ENCODE results near the gene ARHGAP28.
A peak's percentile ranks its signal among the peaks of the same experiment; 100 is the strongest.

Gene ARHGAP28

DNA sequence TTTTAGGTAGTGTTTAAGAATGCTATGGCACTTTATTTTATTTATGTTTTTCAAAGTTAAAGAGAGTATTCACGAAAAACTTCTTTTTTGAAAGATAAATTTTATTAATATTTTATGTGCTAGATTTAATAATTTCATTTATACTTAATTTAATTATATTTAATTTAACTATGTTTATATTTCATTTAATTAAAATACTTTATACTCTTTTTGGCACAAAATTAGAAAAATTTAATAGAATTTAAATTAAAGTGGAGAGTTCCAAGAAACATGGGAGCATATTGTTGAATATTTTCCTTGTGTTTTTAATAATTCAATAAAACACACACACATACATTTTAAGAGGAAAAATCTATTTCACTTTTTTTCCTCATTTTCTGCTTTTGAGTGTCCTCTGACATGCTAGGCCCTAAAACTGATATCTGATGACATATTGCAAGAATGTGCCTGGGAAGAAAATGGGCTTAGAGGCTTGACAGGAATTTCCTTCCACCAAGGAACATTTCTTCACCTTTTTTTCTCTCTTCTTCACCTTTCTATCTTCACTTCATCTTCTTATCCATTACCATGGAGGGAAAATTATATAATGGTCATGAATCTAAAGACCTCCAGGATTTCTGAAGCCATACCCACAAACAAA lies 15.4 kb downstream of the ARHGAP28 start:
- DNase-seq (ENCODE audit: extremely low read depth, low read depth) = no peak
- TF ChIP-seq, protein P1, sequence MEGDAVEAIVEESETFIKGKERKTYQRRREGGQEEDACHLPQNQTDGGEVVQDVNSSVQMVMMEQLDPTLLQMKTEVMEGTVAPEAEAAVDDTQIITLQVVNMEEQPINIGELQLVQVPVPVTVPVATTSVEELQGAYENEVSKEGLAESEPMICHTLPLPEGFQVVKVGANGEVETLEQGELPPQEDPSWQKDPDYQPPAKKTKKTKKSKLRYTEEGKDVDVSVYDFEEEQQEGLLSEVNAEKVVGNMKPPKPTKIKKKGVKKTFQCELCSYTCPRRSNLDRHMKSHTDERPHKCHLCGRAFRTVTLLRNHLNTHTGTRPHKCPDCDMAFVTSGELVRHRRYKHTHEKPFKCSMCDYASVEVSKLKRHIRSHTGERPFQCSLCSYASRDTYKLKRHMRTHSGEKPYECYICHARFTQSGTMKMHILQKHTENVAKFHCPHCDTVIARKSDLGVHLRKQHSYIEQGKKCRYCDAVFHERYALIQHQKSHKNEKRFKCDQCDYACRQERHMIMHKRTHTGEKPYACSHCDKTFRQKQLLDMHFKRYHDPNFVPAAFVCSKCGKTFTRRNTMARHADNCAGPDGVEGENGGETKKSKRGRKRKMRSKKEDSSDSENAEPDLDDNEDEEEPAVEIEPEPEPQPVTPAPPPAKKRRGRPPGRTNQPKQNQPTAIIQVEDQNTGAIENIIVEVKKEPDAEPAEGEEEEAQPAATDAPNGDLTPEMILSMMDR (IDR thresholded peaks at IDR 0.05; ENCODE audit: low read depth, low read length) = no peak

DNA sequence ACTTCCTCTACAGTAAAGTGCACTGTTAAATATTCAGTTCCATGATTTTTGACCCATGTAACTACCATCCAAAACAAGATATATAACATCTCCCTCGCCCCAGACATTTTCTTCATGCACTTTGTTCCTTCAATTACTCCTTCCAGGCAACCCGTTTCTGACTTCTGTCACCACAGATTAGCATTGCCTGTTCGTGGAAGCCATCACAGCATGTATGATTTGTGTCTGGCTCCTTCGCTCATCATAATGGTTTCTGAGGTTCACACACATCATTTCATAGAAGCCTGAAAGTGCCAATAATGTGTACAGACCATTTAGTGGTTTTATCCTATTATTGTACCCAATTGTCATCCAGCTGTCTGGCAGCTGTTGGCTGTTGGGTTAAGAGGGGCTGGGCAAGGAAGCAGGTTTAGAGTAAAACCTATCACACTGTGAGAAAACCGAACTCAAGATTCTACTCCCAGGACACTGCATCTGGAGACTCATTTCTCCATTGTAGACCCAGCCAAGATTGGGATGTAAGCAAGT lies 16.1 kb downstream of the ARHGAP28 start:
- no peak for DNase-seq (ENCODE audit: extremely low read depth, low read depth)
- TF ChIP-seq, protein P1 (IDR thresholded peaks at IDR 0.05; ENCODE audit: low read depth, low read length) = no peak

DNA sequence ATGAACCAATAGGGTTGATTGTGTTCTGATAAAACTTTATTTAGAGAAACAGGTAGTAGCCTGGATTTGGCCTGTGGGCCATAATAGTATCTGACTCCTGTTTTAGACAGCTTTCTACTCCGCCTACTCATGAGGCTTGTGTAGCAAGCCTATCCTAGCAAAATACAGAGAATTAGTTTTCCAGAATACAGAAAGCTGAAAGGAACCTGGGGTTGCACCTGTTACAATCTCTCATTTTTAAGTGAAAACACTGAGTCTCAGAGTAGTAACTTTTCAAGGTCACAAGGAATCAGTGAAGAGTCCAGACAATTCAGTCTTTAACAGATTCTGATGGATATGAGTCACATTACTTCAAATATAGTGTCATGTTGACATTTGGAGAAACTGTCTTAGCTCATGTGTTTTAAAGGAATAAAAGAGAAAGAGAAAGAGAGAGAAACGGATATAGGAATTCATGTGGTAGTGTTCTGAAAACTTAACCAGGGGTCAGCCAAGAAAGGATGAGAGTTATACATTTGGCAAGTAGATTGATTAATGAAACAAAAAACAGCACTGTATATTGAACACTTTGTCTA lies 17.0 kb downstream of the ARHGAP28 start:
- no peak for DNase-seq (ENCODE audit: extremely low read depth, low read depth)
- TF ChIP-seq, protein P1 (IDR thresholded peaks at IDR 0.05; ENCODE audit: low read depth, low read length) = no peak

DNA sequence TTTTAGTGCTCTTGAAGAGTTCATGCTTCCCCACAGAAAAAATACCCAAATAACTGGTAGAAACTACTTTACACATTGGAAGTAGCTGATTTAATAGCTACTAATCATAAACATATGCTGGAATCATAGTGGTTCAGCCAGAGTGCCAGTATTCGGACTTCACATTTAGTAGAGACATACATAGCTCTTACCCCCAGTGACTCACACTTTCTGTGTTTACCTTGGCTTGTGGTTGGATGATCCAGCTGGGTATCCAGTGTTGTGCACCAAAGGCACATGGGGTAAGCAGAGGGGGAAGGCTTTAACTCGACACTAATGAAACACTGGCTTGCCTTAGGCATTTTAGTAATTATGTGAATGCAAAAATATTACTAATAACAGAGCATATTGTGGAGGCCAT lies 18.1 kb downstream of the ARHGAP28 start:
- DNase-seq (ENCODE audit: extremely low read depth, low read depth) = peak; percentile 53
- TF ChIP-seq, protein P1 (IDR thresholded peaks at IDR 0.05; ENCODE audit: low read depth, low read length) = no peak

DNA sequence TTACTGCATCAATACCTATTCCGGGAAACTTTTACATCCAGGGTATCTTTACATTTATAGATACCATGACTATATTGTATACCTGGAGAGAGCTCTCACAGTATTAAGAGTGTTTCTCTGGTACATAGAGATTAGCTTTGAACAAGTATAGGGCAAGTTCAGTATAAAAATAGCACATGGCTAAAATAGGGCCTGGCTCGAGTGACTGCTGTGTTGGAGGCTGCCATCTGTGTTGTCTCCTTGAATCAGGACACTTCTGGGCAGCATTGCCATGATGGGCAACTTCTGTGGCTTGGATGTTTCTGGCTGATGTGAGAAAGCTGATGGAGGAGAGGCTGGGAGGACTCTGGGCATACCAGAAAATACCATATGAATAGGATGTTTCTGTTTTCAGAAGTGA lies 18.7 kb downstream of the ARHGAP28 start:
- TF ChIP-seq, protein P1 (IDR thresholded peaks at IDR 0.05; ENCODE audit: low read depth, low read length) = no peak
- DNase-seq (ENCODE audit: extremely low read depth, low read depth) = no peak

DNA sequence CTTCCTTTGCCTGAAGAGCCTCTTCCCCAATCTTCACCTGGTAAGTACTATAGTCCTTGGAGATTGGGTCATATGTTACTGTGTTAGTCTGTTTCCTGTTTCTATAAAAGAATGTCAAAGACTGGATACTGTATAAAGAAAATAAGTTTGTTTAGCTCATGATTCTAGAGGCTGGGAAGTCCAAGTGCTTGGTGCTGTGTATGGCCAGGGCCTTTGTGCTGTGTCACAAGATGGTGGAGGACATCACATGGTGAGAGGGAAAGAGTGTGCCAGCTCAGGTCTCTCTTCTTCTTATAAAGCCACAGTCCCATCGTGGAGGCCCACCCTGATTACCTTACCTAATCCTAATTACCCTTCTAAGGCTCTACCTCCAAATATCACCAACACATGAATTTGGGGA lies 20.9 kb downstream of the ARHGAP28 start:
- no peak for DNase-seq (ENCODE audit: extremely low read depth, low read depth)
- TF ChIP-seq, protein P1 (IDR thresholded peaks at IDR 0.05; ENCODE audit: low read depth, low read length) = no peak

DNA sequence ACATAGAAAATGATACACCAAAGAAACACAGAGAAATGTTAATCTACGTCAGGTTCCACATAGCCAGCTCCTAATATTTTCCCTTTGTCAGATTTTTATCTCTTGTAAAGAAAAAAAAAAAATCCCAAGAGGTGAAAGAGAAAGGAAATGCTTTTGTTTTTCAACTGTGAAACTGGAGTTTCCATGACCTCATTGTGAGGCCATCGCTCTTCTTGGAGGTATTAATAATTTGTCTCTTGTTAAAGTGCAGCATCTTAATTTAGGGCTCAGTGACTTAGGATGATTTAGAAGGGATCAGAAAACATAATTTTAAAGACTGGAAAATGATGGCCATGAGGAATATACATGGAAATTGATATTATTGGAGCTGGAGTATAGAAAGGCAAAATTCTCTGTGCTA lies 21.7 kb downstream of the ARHGAP28 start:
- TF ChIP-seq, protein P1 (IDR thresholded peaks at IDR 0.05; ENCODE audit: low read depth, low read length) = no peak

More for the DNA sequence above, 21.7 kb downstream of the ARHGAP28 start:
- DNase-seq (ENCODE audit: extremely low read depth, low read depth) = no peak

Measured in AG09319 (cell line).